AG09309 (cell line): Measurements from ENCODE around the gene DPP10.

Experiments
- DNase-seq: peaks from one replicate; pipeline ENCODE4 v3.0.0-alpha.2; 2010; ENCODE audit warnings: low read depth
- H3K4me3 ChIP-seq: 2 replicates; pipeline ENCODE4 v1.5.1; 2011; ENCODE audit warnings: mild to moderate bottlenecking, low read depth, low read length, moderate library complexity; ENCODE audit not compliant: control insufficient read depth
- CTCF ChIP-seq: IDR thresholded peaks from 2 replicates; pipeline ENCODE4 v1.5.1; 2011; ENCODE audit warnings: mild to moderate bottlenecking, low read depth, low read length, inconsistent platforms; ENCODE audit not compliant: insufficient read depth, control insufficient read depth; ENCODE audit errors: missing control alignments

DPP10 gene

GRCh38 chr2:114651933-114652332, 209.5 kb downstream of the DPP10 start:
- no peak for TF ChIP-seq CTCF
- H3K4me3 ChIP-seq, result no peak overlapping the region
- DNase-seq, result no peak

- H3K4me3 ChIP-seq, result no peak overlapping the region
- DNase-seq, result no peak
- no peak for TF ChIP-seq CTCF
Measured at GRCh38 chr2:114659880-114660279, 217.4 kb downstream of the DPP10 start.

GRCh38 chr2:114661971-114662939, 219.8 kb downstream of the DPP10 start:
- no peak for TF ChIP-seq CTCF
- no peak for DNase-seq
- peak overlapping the region; percentile 22 for H3K4me3 ChIP-seq

- no peak for TF ChIP-seq CTCF
- DNase-seq, result no peak
Measured at GRCh38 chr2:114668415-114668814, 226.0 kb downstream of the DPP10 start.

GRCh38 chr2:114683251-114683650, 240.8 kb downstream of the DPP10 start:
- no peak overlapping the region for H3K4me3 ChIP-seq

More at GRCh38 chr2:114668415-114668814, 226.0 kb downstream of the DPP10 start:
- no peak overlapping the region for H3K4me3 ChIP-seq

GRCh38 chr2:114684403-114684802, 242.0 kb downstream of the DPP10 start:
- DNase-seq, result no peak
- TF ChIP-seq CTCF, result no peak
- no peak overlapping the region for H3K4me3 ChIP-seq

More at GRCh38 chr2:114683251-114683650, 240.8 kb downstream of the DPP10 start:
- DNase-seq, result no peak
- TF ChIP-seq CTCF, result no peak

- H3K4me3 ChIP-seq, result no peak overlapping the region
- DNase-seq, result no peak
- no peak for TF ChIP-seq CTCF
Measured at GRCh38 chr2:114685102-114685501, 242.7 kb downstream of the DPP10 start.
